Lung (tissue), 12 donors: Measurements from ENCODE around the gene HCFC1. TPM values are rescaled to one million over a fixed set of nuclear protein-coding genes. Genes with fewer than 3 reads are reported as not detected.

Experiments used
- ATAC-seq: fragments of 200-7000 bp; cut with Tn5 transposase; one replicate; pipeline ENCODE4 v1.9.1; 2020; ENCODE audit warnings: moderate number of reproducible peaks; ENCODE audit not compliant: insufficient read depth, low FRiP score
- DNase-seq, 3 donors: peaks; one replicate each; pipeline ENCODE4 v3.0.0-alpha.2; 2013 to 2017
- H3K27ac ChIP-seq, 2 donors: one replicate each; pipeline ENCODE4 v1.5.1; 2013; ENCODE audit warnings: mild to moderate bottlenecking in 2 of 2, moderate library complexity in 2 of 2, control low read depth in 1 of 2, inconsistent platforms in 1 of 2, low read depth in 1 of 2, low read length in 1 of 2
- H3K27me3 ChIP-seq, 3 donors: one replicate each; pipeline ENCODE4 v1.5.1; 2013; ENCODE audit warnings: low read length in 2 of 3; ENCODE audit not compliant: control insufficient read depth in 3 of 3, insufficient read depth in 3 of 3
- H3K36me3 ChIP-seq, 4 donors: one replicate each; pipeline ENCODE4 v1.5.1; 2013; ENCODE audit warnings: low read length in 4 of 4, mild to moderate bottlenecking in 1 of 4, moderate library complexity in 1 of 4; ENCODE audit not compliant: control insufficient read depth in 4 of 4, insufficient read depth in 4 of 4
- H3K4me1 ChIP-seq, 5 donors: one replicate each; pipeline ENCODE4 v1.5.1; 2013; ENCODE audit warnings: low read length in 5 of 5, mild to moderate bottlenecking in 2 of 5, moderate library complexity in 1 of 5; ENCODE audit not compliant: control insufficient read depth in 5 of 5, insufficient read depth in 5 of 5
- H3K4me3 ChIP-seq: one replicate; pipeline ENCODE4 v1.5.1; 2013; ENCODE audit warnings: mild to moderate bottlenecking, control low read depth, moderate library complexity
- H3K9ac ChIP-seq, 2 donors: one replicate each; pipeline ENCODE4 v1.5.1; 2013; ENCODE audit warnings: low read length in 2 of 2, control low read depth in 1 of 2; ENCODE audit not compliant: insufficient read depth in 1 of 2
- H3K9me3 ChIP-seq, 4 donors: one replicate each; pipeline ENCODE4 v1.5.1; 2013; ENCODE audit warnings: low read length in 3 of 4, mild to moderate bottlenecking in 1 of 4, moderate library complexity in 1 of 4; ENCODE audit not compliant: control insufficient read depth in 4 of 4, insufficient read depth in 3 of 4
- CTCF ChIP-seq: IDR thresholded peaks from 2 replicates; pipeline ENCODE4 v1.5.1; 2012; ENCODE audit warnings: mild to moderate bottlenecking; ENCODE audit errors: control extremely low read depth, extremely low read depth
- WGBS, 2 donors: extraction: QIAGEN DNeasy Blood & Tissue Kit; methylation state at CpG; one replicate each; pipeline ENCODE4 v1.1.7; 2013; 5-methylcytosine and 5-hydroxymethylcytosine counted together
- polyA plus RNA-seq, 2 donors: library from polyadenylated mRNA; stranded (reverse); fragments of 200-250 nt; gene quantifications; one replicate each; pipeline ENCODE4 v1.2.1, GENCODE V29; 2013
- total RNA-seq, 2 donors: library from RNA; depleted of rRNA in 1 of 2; stranded (reverse); fragments of >200 nt in 1 of 2; gene quantifications; one replicate each; pipeline ENCODE4 v1.2.1, GENCODE V29; 2014 to 2021
- donor health status: control.
- donor health status: control.
- donor health status: Bipolar disorder and iron deficiency.
- donor health status: healthy.
- donor health status: DM: yes; HTN: yes; CAD: no.

Gene HCFC1
- total and polyA plus RNA-seq, 4 donors: 10.7 to 59.4 (median 24.1) TPM

- Histone ChIP-seq H3K4me1 (peaks cover 0 to 6% (median 0%) of the 10 kb centered on the region in 5 donors), H3K9ac (no peak overlapping the region), H3K4me3 (no peak overlapping the region), H3K36me3 (no peaks in the 10 kb centered on the region), H3K27me3 (peaks cover 0 to 2% (median 0%) of the 10 kb centered on the region in 3 donors), H3K9me3 (peaks cover 0 to 6% (median 0%) of the 10 kb centered on the region in 4 donors), H3K27ac (no peak overlapping the region)
- no peak for TF ChIP-seq CTCF
- DNase-seq: no peak
- no peak for ATAC-seq
- WGBS, 2 donors: 91 to 94% methylated on average over 9 to 25 of the region's 25 CpGs
Measured at GRCh38 chrX:153909980-153910360, 61.6 kb downstream of the HCFC1 start.

- Histone ChIP-seq H3K9me3 (peaks cover 0 to 6% (median 0%) of the 10 kb centered on the region in 4 donors), H3K27me3 (peaks cover 0 to 7% (median 0%) of the 10 kb centered on the region in 3 donors), H3K4me1 (peaks cover 0 to 6% (median 0%) of the 10 kb centered on the region in 5 donors), H3K4me3 (no peak overlapping the region), H3K27ac (no peak overlapping the region), H3K9ac (no peak overlapping the region), H3K36me3 (no peaks in the 10 kb centered on the region)
- WGBS, 2 donors: 77 to 92% methylated on average over 20 to 37 of the region's 37 CpGs
- ATAC-seq: no peak
- TF ChIP-seq CTCF: no peak
- no peak for DNase-seq
Measured at GRCh38 chrX:153909024-153909979, 62.3 kb downstream of the HCFC1 start.

GRCh38 chrX:153908219-153908860 lies 63.3 kb downstream of the HCFC1 start:
- Histone ChIP-seq H3K27me3 (peaks cover 0 to 7% (median 0%) of the 10 kb centered on the region in 3 donors), H3K36me3 (no peaks in the 10 kb centered on the region), H3K27ac (no peak overlapping the region), H3K4me1 (peaks cover 0 to 11% (median 0%) of the 10 kb centered on the region in 5 donors), H3K9ac (no peak overlapping the region), H3K9me3 (peaks cover 0 to 7% (median 0%) of the 10 kb centered on the region in 4 donors), H3K4me3 (no peak overlapping the region)
- 90 to 92% methylated on average over 17 to 23 of the region's 23 CpGs for WGBS, 2 donors
- TF ChIP-seq CTCF: no peak
- DNase-seq (no peak), ATAC-seq (no peak)
